Activated T-helper 9 cell treated with anti-CD3 and anti-CD28 coated beads, Interleukin-2, amount 50 U/mL, for 16 hours (primary cell): Measurements from ENCODE around the gene UMODL1.

Experiments
- DNase-seq: peaks from one replicate; pipeline ENCODE4 v3.0.0-alpha.2; 2020; ENCODE audit warnings: low read depth

UMODL1 gene

DNA sequence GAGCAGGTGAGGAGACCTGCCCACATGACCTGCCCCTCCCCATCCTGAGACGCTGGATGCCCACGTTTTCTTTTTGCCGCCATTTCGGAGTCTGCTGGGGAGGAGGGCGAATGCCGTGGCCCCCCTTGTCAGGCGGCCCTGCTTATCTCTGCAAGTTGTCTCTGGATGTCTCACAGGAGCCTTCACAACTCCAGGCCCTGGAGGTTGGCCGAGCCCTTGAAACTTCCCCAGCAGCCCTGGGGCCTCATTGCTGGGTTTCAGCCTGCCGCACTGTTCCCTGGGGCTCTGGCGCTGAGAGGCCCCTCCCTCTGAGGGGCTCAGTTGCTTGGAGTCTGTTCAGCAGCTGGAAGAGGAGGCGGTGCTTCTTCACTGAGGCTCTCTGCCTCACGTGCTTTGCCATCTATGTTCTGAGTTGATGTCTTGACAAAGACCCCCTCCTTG, 31.2 kb upstream of the UMODL1 start:
- DNase-seq, result no peak

GRCh38 chr21:42040411-42041180, 30.5 kb upstream of the UMODL1 start:
- DNase-seq, result no peak

DNA sequence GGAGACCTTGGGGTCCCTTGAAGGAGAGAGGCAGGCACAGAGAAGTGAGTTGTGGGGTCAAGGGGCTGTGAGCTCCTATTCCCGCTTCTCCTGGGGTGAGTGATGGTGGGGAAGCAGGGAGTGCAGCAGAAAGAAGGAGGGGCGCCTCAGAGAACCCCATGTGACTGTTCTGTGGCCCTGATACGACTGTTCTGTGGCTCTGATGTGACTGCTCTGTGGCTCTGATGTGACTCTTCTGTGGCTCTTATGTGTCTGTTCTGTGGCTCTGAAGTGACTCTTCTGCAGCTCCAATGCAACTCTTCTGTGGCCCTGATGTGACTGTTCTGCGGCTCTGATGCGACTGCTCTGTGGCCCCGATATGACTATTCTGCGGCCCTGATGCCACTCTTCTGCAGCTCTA, 29.9 kb upstream of the UMODL1 start:
- no peak for DNase-seq

DNA sequence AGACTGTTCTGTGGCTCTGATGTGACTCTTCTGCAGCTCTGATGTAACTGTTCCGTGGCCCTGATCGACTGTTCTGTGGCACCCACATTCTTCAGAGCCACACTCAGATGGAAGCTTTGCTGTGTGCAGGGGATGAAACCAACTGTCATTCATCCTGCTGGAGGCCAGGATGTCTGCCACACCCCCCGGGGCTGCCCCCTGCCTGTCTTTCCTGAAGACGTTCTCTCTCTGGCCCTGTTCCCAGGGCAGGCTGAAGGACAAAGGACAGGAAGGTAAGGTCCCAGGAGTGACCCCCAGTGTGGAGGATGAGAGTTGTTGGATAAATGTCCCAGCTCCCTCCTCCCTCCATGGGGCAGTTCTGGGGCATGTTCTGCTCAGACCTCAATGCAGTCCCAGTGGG, 29.4 kb upstream of the UMODL1 start:
- no peak for DNase-seq

GRCh38 chr21:42042651-42043050, 28.5 kb upstream of the UMODL1 start:
- DNase-seq, result no peak

- DNase-seq, result no peak
Measured at GRCh38 chr21:42043201-42043895, 27.8 kb upstream of the UMODL1 start.

GRCh38 chr21:42043961-42044360, 27.2 kb upstream of the UMODL1 start:
- DNase-seq, result no peak

GRCh38 chr21:42044871-42045495, 26.1 kb upstream of the UMODL1 start:
- no peak for DNase-seq

DNA sequence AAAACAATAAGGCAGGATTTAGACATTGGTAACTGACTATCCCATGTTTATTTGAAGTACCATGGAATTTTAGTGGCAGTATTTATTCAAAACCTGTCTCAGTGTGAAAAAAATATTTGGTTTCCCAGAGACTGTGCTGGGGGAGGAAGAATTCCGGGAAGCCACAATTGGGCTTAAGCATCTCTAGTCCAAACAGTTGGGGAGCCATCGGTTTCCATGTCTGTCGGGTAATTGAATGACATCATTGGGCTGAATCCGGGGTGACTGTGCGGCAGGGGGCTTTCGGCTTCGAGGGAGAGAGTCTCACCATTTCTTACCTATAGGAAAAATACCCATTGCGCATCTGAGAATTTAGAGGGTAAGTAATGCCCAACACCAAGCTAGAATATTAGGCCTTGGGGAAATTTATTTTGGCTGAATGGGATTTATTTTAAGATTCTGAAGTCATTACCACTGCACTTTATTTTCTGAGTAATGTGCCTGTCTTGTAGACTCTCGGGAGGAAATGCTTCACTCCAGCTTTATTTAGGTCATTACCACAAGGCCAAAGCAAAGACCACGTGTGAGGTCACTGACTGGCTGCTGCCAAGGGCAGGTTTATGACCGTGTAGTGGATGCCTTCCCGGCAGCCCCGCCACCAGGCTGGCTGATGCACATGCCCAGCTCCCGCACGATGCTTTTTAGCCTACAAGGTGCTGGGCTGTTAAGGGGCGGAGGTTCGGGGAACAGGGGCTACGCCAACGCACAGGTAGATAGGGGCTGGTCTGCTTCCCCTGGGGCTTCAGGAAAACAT, 23.1 kb upstream of the UMODL1 start:
- no peak for DNase-seq

GRCh38 chr21:42048870-42049577, 22.1 kb upstream of the UMODL1 start:
- no peak for DNase-seq

DNA sequence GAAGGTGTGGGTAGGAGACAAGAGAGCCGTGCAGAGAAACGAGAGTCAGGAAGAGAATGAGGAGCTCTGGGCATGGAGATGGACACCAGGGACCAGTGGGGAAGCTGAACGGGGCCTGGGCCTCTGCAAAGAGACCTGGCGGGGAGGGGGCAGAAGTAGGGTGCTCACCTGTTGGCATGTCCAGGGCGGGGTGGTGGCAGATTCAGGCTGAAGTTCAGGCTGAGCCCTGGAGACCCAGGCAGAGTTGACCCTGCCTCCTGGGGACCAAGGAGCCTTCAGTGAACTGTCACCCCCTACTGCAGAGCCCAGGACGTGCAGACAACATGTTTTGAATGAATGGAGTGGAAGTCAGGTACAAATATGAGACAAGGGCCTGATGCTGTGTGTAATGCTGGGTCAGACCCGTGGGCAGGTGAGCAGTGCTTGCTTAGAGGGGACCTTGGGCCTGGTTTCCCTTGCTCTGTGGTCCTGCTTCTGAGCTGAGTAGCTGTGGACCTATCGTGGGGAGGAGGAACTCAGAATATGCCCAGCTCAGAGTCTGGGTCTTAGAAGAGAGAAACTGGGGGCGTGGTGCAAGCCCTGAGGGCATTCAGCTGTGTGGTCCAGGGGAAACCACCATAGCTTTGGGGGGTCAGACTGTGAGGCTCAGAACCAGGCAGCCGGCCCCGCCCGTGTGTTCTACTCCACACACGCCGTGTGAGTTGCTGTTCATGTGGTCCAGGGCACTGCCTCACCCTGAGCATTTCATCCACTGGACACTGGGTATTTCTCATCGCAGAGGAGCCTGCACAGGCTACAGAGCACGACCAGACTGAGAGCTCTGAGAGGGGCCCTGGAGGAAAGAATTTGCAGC, 21.3 kb upstream of the UMODL1 start:
- DNase-seq, result no peak

GRCh38 chr21:42051788-42052187, 19.3 kb upstream of the UMODL1 start:
- DNase-seq, result no peak

- DNase-seq, result no peak
Measured at GRCh38 chr21:42055425-42055824, 15.7 kb upstream of the UMODL1 start.

DNA sequence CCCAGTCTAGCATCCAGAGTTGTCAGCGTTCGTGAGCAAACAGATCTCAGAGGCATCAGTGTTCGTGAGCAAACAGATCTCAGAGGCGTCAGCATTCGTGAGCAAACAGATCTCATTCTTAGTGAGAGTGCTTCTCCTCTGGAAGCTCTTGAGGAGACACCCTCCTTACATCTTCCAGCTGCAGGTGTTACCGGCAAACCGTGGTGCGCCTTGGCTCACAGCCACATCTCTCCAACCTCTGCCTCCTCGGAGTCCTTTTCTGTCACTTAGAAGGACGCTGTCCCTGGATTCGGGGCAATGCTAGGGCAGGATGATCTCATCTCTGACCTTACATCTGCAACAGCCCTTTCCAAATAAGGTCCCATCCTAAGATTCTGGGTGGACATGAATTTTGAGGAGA, 14.6 kb upstream of the UMODL1 start:
- DNase-seq, result no peak

GRCh38 chr21:42056996-42057689, 14.0 kb upstream of the UMODL1 start:
- no peak for DNase-seq

- DNase-seq, result no peak
Measured at GRCh38 chr21:42057851-42058437, 13.2 kb upstream of the UMODL1 start.

DNA sequence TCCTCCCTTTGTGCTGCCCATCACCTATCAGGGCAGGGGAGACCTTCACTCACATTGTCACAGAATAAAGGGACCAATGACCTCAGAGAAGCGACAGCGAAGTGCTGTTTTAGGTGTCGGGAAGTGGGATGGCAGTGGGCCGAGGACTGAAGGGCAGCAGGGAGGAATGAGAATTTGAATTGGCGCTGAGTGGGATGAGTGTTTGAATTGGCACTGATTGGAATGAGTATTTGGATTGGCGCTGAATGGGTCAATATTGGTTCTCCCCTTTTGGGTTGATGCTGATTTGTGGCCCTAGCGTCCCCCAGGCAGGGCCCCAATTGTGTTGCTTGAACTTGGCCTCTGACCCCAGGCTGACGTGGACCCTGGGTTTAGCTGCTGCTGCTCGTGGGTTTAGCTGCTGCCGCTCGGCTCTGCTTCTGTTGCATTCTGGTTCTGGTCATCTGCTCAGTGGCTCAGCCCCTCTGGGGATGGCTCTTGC, 12.4 kb upstream of the UMODL1 start:
- DNase-seq, result no peak

DNA sequence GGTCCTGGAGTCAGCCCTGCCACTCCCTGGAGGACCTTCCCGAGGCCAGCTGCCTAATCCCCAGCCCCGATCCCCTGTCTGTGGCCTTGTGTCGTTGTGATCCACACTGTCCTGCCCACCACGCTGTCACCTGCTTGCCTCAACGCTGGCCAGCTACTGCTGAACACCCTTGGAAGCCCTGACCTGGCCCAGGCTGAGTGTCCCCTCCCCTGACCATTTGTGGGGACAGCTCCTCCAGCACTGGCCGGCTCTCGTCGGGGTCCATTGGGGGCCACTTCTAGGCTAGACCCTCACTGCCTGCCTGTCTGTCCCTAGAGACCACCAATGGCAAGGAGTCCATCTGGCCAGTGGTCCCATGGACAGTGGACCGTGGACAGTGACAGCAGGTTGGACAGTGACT, 12.0 kb upstream of the UMODL1 start:
- no peak for DNase-seq

DNA sequence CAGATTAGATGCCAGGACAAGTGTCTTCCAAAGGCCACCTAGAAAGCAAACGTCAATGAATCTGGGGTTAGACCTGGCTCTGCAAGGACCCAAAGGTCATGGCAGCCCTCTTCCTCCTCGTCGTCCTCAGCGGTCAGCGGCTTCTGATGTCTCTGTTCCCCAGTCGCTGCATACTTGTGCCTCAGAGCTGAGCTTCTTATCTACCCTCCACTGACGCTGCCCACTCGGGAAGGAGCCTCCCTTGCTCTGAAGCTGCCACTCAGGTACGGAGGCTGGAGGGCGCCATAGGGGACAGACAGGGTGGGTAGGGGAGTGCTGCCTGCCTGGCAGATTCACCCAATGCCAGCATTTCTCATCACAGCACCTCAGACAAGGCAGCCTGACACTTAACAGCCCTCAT, 11.4 kb upstream of the UMODL1 start:
- no peak for DNase-seq

- DNase-seq, result no peak
Measured at GRCh38 chr21:42060166-42060565, 11.0 kb upstream of the UMODL1 start.
